Endothelial cell of umbilical vein (primary cell): ENCODE measurements around the gene LDLRAD3.

Experiments
- CTCF ChIP-seq, 2 donors: IDR thresholded peaks; 1 replicate in 1 of 2; 2 replicates in 1 of 2; pipeline ENCODE4 v1.5.1; 2011; ENCODE audit warnings: low read length in 2 of 2, mild to moderate bottlenecking in 2 of 2, moderate library complexity in 2 of 2, control low read depth in 1 of 2, inconsistent platforms in 1 of 2, low read depth in 1 of 2; ENCODE audit not compliant: insufficient read depth in 1 of 2; ENCODE audit errors: extremely low read depth in 1 of 2
- EZH2 ChIP-seq: IDR thresholded peaks from 2 replicates; pipeline ENCODE4 v1.6.1; 2012; ENCODE audit warnings: borderline replicate concordance, low read depth, mild to moderate bottlenecking, moderate library complexity, low read length, inconsistent platforms; ENCODE audit not compliant: severe bottlenecking
- FOS ChIP-seq: IDR thresholded peaks from 2 replicates; pipeline ENCODE4 v1.6.1; 2011; ENCODE audit warnings: mild to moderate bottlenecking, low read length, moderate library complexity, borderline replicate concordance; ENCODE audit not compliant: insufficient read depth
- GATA2 ChIP-seq: IDR thresholded peaks from 2 replicates; pipeline ENCODE4 v1.7.0; 2011; ENCODE audit warnings: low read depth, mild to moderate bottlenecking, moderate library complexity, mixed read lengths, low read length; ENCODE audit not compliant: insufficient read length, insufficient read depth
- MAX ChIP-seq: IDR thresholded peaks from 2 replicates; pipeline ENCODE4 v1.6.1; 2011; ENCODE audit not compliant: insufficient read depth, insufficient read length
- POLR2A ChIP-seq: IDR thresholded peaks from 2 replicates; pipeline ENCODE4 v1.6.1; 2012; ENCODE audit warnings: low read depth, mild to moderate bottlenecking, control low read depth, low read length
- POLR2AphosphoS5 ChIP-seq: IDR thresholded peaks from 2 replicates; pipeline ENCODE4 v1.6.1; 2012; ENCODE audit warnings: low read depth, mild to moderate bottlenecking, control low read depth, low read length, moderate library complexity; ENCODE audit not compliant: insufficient read depth

- TF ChIP-seq CTCF (IDR thresholded peaks at IDR 0.05; ENCODE audit: extremely low read depth in 1 of 2, insufficient read depth in 1 of 2, low read depth in 1 of 2, low read length in 2 of 2) (no peak), EZH2 (no peak), POLR2AphosphoS5 (no peak), FOS (no peak), POLR2A (no peak), MAX (no peak), GATA2 (no peak)
These were observed 134.8 kb downstream of the LDLRAD3 start for GRCh38 chr11:36078686-36079055.
